Neural cell (in vitro differentiated cells): ENCODE data around the gene MCM9. TPM values are rescaled to one million over a fixed set of nuclear protein-coding genes. Genes with fewer than 3 reads are reported as not detected.
A peak's percentile ranks its signal among the peaks of the same experiment; 100 is the strongest.

ENCODE experiments used
- H2AFZ ChIP-seq: fragments of 200-600, 300-800 bp; sonication (generic), shearing (Covaris generic); 2 replicates; pipeline ENCODE4 v1.6.0; 2014; ENCODE audit warnings: low read depth, mild to moderate bottlenecking, antibody characterized with exemption, low read length, moderate library complexity
- H3F3A ChIP-seq: fragments of 200-600 bp; shearing (Covaris generic); 2 replicates; pipeline ENCODE4 v1.6.1; 2016; ENCODE audit warnings: mild to moderate bottlenecking, moderate library complexity, mixed read lengths, antibody characterized with exemption, low read length; ENCODE audit not compliant: insufficient read depth, poor library complexity, severe bottlenecking
- H3K27ac ChIP-seq: fragments of 200-600, 300-800 bp; sonication (generic), shearing (Covaris generic); 2 replicates; pipeline ENCODE4 v1.5.1; 2014; ENCODE audit warnings: mild to moderate bottlenecking, low read length, moderate library complexity
- H3K27me3 ChIP-seq: fragments of 300-800, 200-600 bp; sonication (generic), shearing (Covaris generic); 2 replicates; pipeline ENCODE4 v1.6.0; 2014; ENCODE audit warnings: mild to moderate bottlenecking, low read depth, low read length, moderate library complexity; ENCODE audit not compliant: insufficient read depth
- H3K36me3 ChIP-seq: fragments of 300-800, 200-600 bp; sonication (generic), shearing (Covaris generic); 2 replicates; pipeline ENCODE4 v1.5.1; 2014; ENCODE audit warnings: mild to moderate bottlenecking, antibody characterized with exemption, low read length, moderate library complexity; ENCODE audit not compliant: insufficient read depth
- H3K4me2 ChIP-seq: fragments of 300-800, 200-600 bp; sonication (generic), shearing (Covaris generic); 2 replicates; pipeline ENCODE4 v1.6.0; 2014; ENCODE audit warnings: mild to moderate bottlenecking, low read length
- H3K4me3 ChIP-seq: fragments of 300-800, 200-600 bp; sonication (generic), shearing (Covaris generic); 2 replicates; pipeline ENCODE4 v1.5.1; 2014; ENCODE audit warnings: mild to moderate bottlenecking, low read length, moderate library complexity
- H3K79me2 ChIP-seq: fragments of 200-600 bp; shearing (Covaris generic); replicated peaks from 2 replicates; pipeline ENCODE4 v1.6.0; 2014; ENCODE audit warnings: mild to moderate bottlenecking, low read length, moderate library complexity; ENCODE audit not compliant: insufficient read depth
- H3K9ac ChIP-seq: fragments of 300-800, 200-600 bp; sonication (generic), shearing (Covaris generic); 2 replicates; pipeline ENCODE4 v1.6.1; 2016; ENCODE audit warnings: mild to moderate bottlenecking, low read length, mixed read lengths
- H3K9me2 ChIP-seq: fragments of 200-600 bp; shearing (Covaris generic); 2 replicates; pipeline ENCODE4 v1.6.1; 2016; ENCODE audit warnings: mild to moderate bottlenecking, low read length, mixed read lengths; ENCODE audit not compliant: insufficient read depth
- H3K9me3 ChIP-seq: fragments of 200-600, 300-800 bp; sonication (generic), shearing (Covaris generic); 2 replicates; pipeline ENCODE4 v1.6.1; 2016; ENCODE audit warnings: mild to moderate bottlenecking, mixed run types, low read length, moderate library complexity, mixed read lengths
- H4K20me1 ChIP-seq: fragments of 200-600 bp; shearing (Covaris generic); 2 replicates; pipeline ENCODE4 v1.6.1; 2016; ENCODE audit warnings: mild to moderate bottlenecking, mixed run types; ENCODE audit not compliant: insufficient read depth
- CTCF ChIP-seq: fragments of 450-650 bp; IDR thresholded peaks from 2 replicates; pipeline ENCODE4 v1.5.1; 2014; ENCODE audit warnings: antibody characterized with exemption, mild to moderate bottlenecking, moderate library complexity; ENCODE audit not compliant: poor library complexity, severe bottlenecking
- EP300 ChIP-seq: fragments of 450-650 bp; conservative IDR thresholded peaks from 2 replicates; pipeline ENCODE4 v1.6.1; 2014; ENCODE audit warnings: antibody characterized with exemption, mild to moderate bottlenecking, moderate library complexity; ENCODE audit not compliant: poor library complexity, severe bottlenecking
- EZH2 ChIP-seq: fragments of 200-600, 300-800 bp; shearing (Covaris generic), sonication (generic); IDR thresholded peaks from 2 replicates; pipeline ENCODE4 v1.6.1; 2014; ENCODE audit warnings: antibody characterized with exemption, low read length, borderline replicate concordance, mild to moderate bottlenecking; ENCODE audit not compliant: insufficient read depth, poor library complexity, severe bottlenecking
- MXI1 ChIP-seq: fragments of 450-650 bp; conservative IDR thresholded peaks from 2 replicates; pipeline ENCODE4 v1.6.1; 2014; ENCODE audit warnings: antibody characterized with exemption, mild to moderate bottlenecking; ENCODE audit not compliant: poor library complexity, severe bottlenecking
- POLR2AphosphoS5 ChIP-seq: IDR thresholded peaks from 2 replicates; pipeline ENCODE4 v1.6.1; 2012
- RAD21 ChIP-seq: fragments of 450-650 bp; conservative IDR thresholded peaks from 2 replicates; pipeline ENCODE4 v1.6.1; 2014; ENCODE audit warnings: antibody characterized with exemption, mild to moderate bottlenecking, moderate library complexity
- REST ChIP-seq: IDR thresholded peaks from 2 replicates; pipeline ENCODE4 v1.6.1; 2012; ENCODE audit warnings: borderline replicate concordance
- SMC3 ChIP-seq: fragments of 450-650 bp; conservative IDR thresholded peaks from 2 replicates; pipeline ENCODE4 v1.6.1; 2014; ENCODE audit warnings: antibody characterized with exemption, mild to moderate bottlenecking, moderate library complexity; ENCODE audit not compliant: poor library complexity
- TAF1 ChIP-seq: IDR thresholded peaks from 2 replicates; pipeline ENCODE4 v1.6.1; 2012; ENCODE audit warnings: low read depth
- polyA plus RNA-seq: library from polyadenylated mRNA; depleted of rRNA; stranded (reverse); fragments of >200 nt; gene quantifications from 2 replicates; pipeline ENCODE4 v1.2.3, GENCODE V29; 2014

The MCM9 gene
- polyA plus RNA-seq, 1 donor from 2014 or later: 7.8 TPM

GRCh38 chr6:118784641-118785164, 150.3 kb downstream of the MCM9 start:
- Histone ChIP-seq H3K4me2 (peak overlapping the region; percentile 57), H2AFZ (peak overlapping the region; percentile 42), H3K4me3 (peak overlapping the region; percentile 41), H3K36me3 (no peaks in the 10 kb centered on the region), H3K27me3 (no peaks in the 10 kb centered on the region), H3K27ac (peak overlapping the region; percentile 91), H3K9me2 (no peaks in the 10 kb centered on the region), H3F3A (no peaks in the 10 kb centered on the region), H3K9me3 (no peaks in the 10 kb centered on the region), H4K20me1 (no peaks in the 10 kb centered on the region), H3K9ac (peak overlapping the region; percentile 61), H3K79me2 (no peaks in the 10 kb centered on the region)
- peak; percentile 41 for TF ChIP-seq EP300
- peak; percentile 99 for TF ChIP-seq REST
- TF ChIP-seq TAF1: peak; percentile 43
- no peak for TF ChIP-seq RAD21
- no peak for TF ChIP-seq SMC3
- peak; percentile 79 for TF ChIP-seq POLR2AphosphoS5
- no peak for TF ChIP-seq EZH2
- TF ChIP-seq MXI1: no peak
- TF ChIP-seq CTCF: no peak

GRCh38 chr6:118783931-118784550, 150.9 kb downstream of the MCM9 start:
- H3K36me3 ChIP-seq: no peaks in the 10 kb centered on the region
- H3K9me3 ChIP-seq: no peaks in the 10 kb centered on the region
- H3F3A ChIP-seq: no peaks in the 10 kb centered on the region
- peak overlapping the region; percentile 61 for H3K9ac ChIP-seq
- TF ChIP-seq EP300 (no peak), REST (peak; percentile 17)
- H3K4me3 ChIP-seq: peak overlapping the region; percentile 41
- peak overlapping the region; percentile 91 for H3K27ac ChIP-seq
- no peaks in the 10 kb centered on the region for H4K20me1 ChIP-seq
- H3K9me2 ChIP-seq: no peaks in the 10 kb centered on the region
- H2AFZ ChIP-seq: peak overlapping the region; percentile 42
- no peaks in the 10 kb centered on the region for H3K27me3 ChIP-seq
- H3K79me2 ChIP-seq: no peaks in the 10 kb centered on the region
- H3K4me2 ChIP-seq: peak overlapping the region; percentile 57
